ENCODE results near the gene SEZ6L.

DNA sequence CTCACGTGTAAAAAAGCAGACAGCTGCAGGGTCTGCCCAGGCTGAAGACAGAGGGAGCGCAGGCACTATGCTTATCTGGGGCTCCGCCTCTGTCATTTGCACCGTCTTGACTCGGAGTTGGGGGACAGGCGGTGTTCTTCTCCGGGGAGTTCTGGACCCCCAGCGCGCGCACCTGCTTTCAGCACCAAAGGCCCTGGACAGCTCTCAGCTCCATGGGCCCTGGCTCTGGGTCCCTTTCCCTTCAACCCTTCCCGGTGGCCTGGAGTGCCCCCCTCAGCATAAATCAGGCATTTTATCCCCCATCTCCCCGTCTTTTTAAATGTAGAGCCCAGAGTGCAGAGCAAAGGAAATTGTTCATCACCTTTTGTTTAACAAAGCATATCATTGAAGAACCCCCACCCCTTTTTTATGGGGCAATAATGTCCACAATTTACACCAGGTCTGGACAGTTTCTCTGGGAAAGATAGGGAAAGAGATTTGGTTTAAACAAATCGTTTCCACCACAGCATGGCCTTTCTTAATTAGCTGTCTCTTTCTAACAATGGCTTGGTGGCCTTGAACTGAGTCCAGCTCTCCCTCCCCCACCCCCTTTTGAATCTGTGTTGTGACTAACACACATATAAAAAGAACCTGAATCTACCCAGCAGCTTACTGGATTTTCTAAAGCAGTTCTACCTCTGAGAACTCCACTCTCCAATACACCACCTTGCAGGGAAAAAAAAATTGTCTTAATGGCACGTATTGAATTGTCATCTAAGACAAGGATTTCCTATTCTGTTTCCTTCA is 1.7 kb downstream of the SEZ6L start:
- TF ChIP-seq, protein P1, sequence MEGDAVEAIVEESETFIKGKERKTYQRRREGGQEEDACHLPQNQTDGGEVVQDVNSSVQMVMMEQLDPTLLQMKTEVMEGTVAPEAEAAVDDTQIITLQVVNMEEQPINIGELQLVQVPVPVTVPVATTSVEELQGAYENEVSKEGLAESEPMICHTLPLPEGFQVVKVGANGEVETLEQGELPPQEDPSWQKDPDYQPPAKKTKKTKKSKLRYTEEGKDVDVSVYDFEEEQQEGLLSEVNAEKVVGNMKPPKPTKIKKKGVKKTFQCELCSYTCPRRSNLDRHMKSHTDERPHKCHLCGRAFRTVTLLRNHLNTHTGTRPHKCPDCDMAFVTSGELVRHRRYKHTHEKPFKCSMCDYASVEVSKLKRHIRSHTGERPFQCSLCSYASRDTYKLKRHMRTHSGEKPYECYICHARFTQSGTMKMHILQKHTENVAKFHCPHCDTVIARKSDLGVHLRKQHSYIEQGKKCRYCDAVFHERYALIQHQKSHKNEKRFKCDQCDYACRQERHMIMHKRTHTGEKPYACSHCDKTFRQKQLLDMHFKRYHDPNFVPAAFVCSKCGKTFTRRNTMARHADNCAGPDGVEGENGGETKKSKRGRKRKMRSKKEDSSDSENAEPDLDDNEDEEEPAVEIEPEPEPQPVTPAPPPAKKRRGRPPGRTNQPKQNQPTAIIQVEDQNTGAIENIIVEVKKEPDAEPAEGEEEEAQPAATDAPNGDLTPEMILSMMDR (IDR thresholded peaks at IDR 0.05 in 2 of 3, conservative IDR thresholded peaks at IDR 0.05 in 1 of 3; ENCODE audit: borderline replicate concordance in 1 of 3, insufficient read depth in 1 of 3, low read depth in 2 of 3, low read length in 2 of 3): no peak
- TF ChIP-seq POLR2A (IDR thresholded peaks at IDR 0.05; ENCODE audit: borderline replicate concordance, extremely low read depth, insufficient read depth, insufficient read length): no peak
- TF ChIP-seq CBX3 (IDR thresholded peaks at IDR 0.05; ENCODE audit: low read depth): no peak
- TF ChIP-seq SP1 (IDR thresholded peaks at IDR 0.05; ENCODE audit: low read depth): no peak
- no peak for TF ChIP-seq JUND (IDR thresholded peaks at IDR 0.05)
- TF ChIP-seq, protein P2, sequence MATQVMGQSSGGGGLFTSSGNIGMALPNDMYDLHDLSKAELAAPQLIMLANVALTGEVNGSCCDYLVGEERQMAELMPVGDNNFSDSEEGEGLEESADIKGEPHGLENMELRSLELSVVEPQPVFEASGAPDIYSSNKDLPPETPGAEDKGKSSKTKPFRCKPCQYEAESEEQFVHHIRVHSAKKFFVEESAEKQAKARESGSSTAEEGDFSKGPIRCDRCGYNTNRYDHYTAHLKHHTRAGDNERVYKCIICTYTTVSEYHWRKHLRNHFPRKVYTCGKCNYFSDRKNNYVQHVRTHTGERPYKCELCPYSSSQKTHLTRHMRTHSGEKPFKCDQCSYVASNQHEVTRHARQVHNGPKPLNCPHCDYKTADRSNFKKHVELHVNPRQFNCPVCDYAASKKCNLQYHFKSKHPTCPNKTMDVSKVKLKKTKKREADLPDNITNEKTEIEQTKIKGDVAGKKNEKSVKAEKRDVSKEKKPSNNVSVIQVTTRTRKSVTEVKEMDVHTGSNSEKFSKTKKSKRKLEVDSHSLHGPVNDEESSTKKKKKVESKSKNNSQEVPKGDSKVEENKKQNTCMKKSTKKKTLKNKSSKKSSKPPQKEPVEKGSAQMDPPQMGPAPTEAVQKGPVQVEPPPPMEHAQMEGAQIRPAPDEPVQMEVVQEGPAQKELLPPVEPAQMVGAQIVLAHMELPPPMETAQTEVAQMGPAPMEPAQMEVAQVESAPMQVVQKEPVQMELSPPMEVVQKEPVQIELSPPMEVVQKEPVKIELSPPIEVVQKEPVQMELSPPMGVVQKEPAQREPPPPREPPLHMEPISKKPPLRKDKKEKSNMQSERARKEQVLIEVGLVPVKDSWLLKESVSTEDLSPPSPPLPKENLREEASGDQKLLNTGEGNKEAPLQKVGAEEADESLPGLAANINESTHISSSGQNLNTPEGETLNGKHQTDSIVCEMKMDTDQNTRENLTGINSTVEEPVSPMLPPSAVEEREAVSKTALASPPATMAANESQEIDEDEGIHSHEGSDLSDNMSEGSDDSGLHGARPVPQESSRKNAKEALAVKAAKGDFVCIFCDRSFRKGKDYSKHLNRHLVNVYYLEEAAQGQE (IDR thresholded peaks at IDR 0.05; ENCODE audit: low read depth): peak; percentile 54
- TF ChIP-seq EZH2 (IDR thresholded peaks at IDR 0.05): no peak

Measured in HCT116 (cell line).